Measurements from ENCODE around the gene GOLM1.

Gene GOLM1

GRCh38 chr9:86043586-86043985, 55.8 kb downstream of the GOLM1 start (continued):
- TF ChIP-seq OSR1 (CRISPR knock-in tag; IDR thresholded peaks at IDR 0.05) (no peak), POU6F1 (CRISPR knock-in tag; IDR thresholded peaks at IDR 0.05; ENCODE audit: borderline replicate concordance, low read depth) (no peak), GLIS3 (CRISPR knock-in tag; IDR thresholded peaks at IDR 0.05) (no peak), CSRNP3 (CRISPR knock-in tag; IDR thresholded peaks at IDR 0.05) (no peak), TOX (CRISPR knock-in tag; IDR thresholded peaks at IDR 0.05; ENCODE audit: borderline replicate concordance) (no peak), ZFP3 (CRISPR knock-in tag; IDR thresholded peaks at IDR 0.05) (no peak), ESRRG (CRISPR knock-in tag; IDR thresholded peaks at IDR 0.05) (no peak), PPARA (CRISPR knock-in tag; IDR thresholded peaks at IDR 0.05; ENCODE audit: borderline replicate concordance) (no peak), BACH2 (CRISPR knock-in tag; IDR thresholded peaks at IDR 0.05; ENCODE audit: borderline replicate concordance) (no peak), CSDC2 (CRISPR knock-in tag; IDR thresholded peaks at IDR 0.05) (no peak)

- TF ChIP-seq PPARA (CRISPR knock-in tag; IDR thresholded peaks at IDR 0.05; ENCODE audit: borderline replicate concordance) (no peak), SNAI2 (CRISPR knock-in tag; IDR thresholded peaks at IDR 0.05) (no peak), ARNTL (CRISPR knock-in tag; IDR thresholded peaks at IDR 0.05; ENCODE audit: borderline replicate concordance, low read depth) (no peak), TOX (CRISPR knock-in tag; IDR thresholded peaks at IDR 0.05; ENCODE audit: borderline replicate concordance) (no peak), RARB (CRISPR knock-in tag; IDR thresholded peaks at IDR 0.05) (no peak), TCF4 (CRISPR knock-in tag; IDR thresholded peaks at IDR 0.05; ENCODE audit: borderline replicate concordance) (no peak)
- no peak for ATAC-seq
Observed at GRCh38 chr9:86042199-86042978, 57.0 kb downstream of the GOLM1 start.

- no peak for ATAC-seq
- TF ChIP-seq ISL1 (CRISPR knock-in tag; IDR thresholded peaks at IDR 0.05) (no peak), ZC3H10 (CRISPR knock-in tag; IDR thresholded peaks at IDR 0.05) (no peak), CREB5 (CRISPR knock-in tag; IDR thresholded peaks at IDR 0.05; ENCODE audit: low read depth) (no peak), PPARA (CRISPR knock-in tag; IDR thresholded peaks at IDR 0.05; ENCODE audit: borderline replicate concordance) (no peak), ZNF565 (CRISPR knock-in tag; conservative IDR thresholded peaks at IDR 0.05; ENCODE audit: low read depth) (no peak), TCF4 (CRISPR knock-in tag; IDR thresholded peaks at IDR 0.05; ENCODE audit: borderline replicate concordance) (no peak), TSHZ2 (CRISPR knock-in tag; IDR thresholded peaks at IDR 0.05) (no peak), ARNTL (CRISPR knock-in tag; IDR thresholded peaks at IDR 0.05; ENCODE audit: borderline replicate concordance, low read depth) (no peak)
Observed at GRCh38 chr9:86041311-86041741, 58.0 kb downstream of the GOLM1 start.

- ATAC-seq, result no peak
- TF ChIP-seq CREB5 (CRISPR knock-in tag; IDR thresholded peaks at IDR 0.05; ENCODE audit: low read depth), result no peak
- TF ChIP-seq OSR1 (CRISPR knock-in tag; IDR thresholded peaks at IDR 0.05), result no peak
- no peak for TF ChIP-seq TCF4 (CRISPR knock-in tag; IDR thresholded peaks at IDR 0.05; ENCODE audit: borderline replicate concordance)
- TF ChIP-seq ZNF70 (CRISPR knock-in tag; IDR thresholded peaks at IDR 0.05), result no peak
- no peak for TF ChIP-seq ISL1 (CRISPR knock-in tag; IDR thresholded peaks at IDR 0.05)
- TF ChIP-seq TOX (CRISPR knock-in tag; IDR thresholded peaks at IDR 0.05; ENCODE audit: borderline replicate concordance), result no peak
- no peak for TF ChIP-seq TSHZ2 (CRISPR knock-in tag; IDR thresholded peaks at IDR 0.05)
- TF ChIP-seq ZNF8 (CRISPR knock-in tag; IDR thresholded peaks at IDR 0.05), result no peak
- TF ChIP-seq BACH2 (CRISPR knock-in tag; IDR thresholded peaks at IDR 0.05; ENCODE audit: borderline replicate concordance), result no peak
- no peak for TF ChIP-seq ZNF565 (CRISPR knock-in tag; conservative IDR thresholded peaks at IDR 0.05; ENCODE audit: low read depth)
- no peak for TF ChIP-seq SNAI2 (CRISPR knock-in tag; IDR thresholded peaks at IDR 0.05)
Observed at GRCh38 chr9:86040861-86041155, 58.5 kb downstream of the GOLM1 start.

All from SK-N-SH treated with all-trans-retinoic acid at 6 μM for 48 hours (cell line).